IPS-15b (cell line): Measurements from ENCODE around the gene ERG28.
"Not testable (repeated sequence)": the region's sequence is repeated elsewhere in the genome, so short reads cannot be mapped to it uniquely, and the experiment has no call there.

ENCODE experiments used
- H3K27me3 ChIP-seq: one replicate; pipeline ENCODE4 v1.6.1; 2013; ENCODE audit warnings: low read length; ENCODE audit not compliant: control insufficient read depth, insufficient read depth
- H3K36me3 ChIP-seq: one replicate; pipeline ENCODE4 v1.6.1; 2013; ENCODE audit warnings: low read length; ENCODE audit not compliant: control insufficient read depth, insufficient read depth
- H3K4me1 ChIP-seq: one replicate; pipeline ENCODE4 v1.6.1; 2013; ENCODE audit warnings: mild to moderate bottlenecking, low read length; ENCODE audit not compliant: control insufficient read depth, insufficient read depth
- H3K4me3 ChIP-seq: one replicate; pipeline ENCODE4 v1.5.1; 2013; ENCODE audit warnings: low read depth, low read length
- H3K9ac ChIP-seq: one replicate; pipeline ENCODE4 v1.6.1; 2013; ENCODE audit warnings: low read depth, mild to moderate bottlenecking, low read length
- H3K9me3 ChIP-seq: one replicate; pipeline ENCODE4 v1.6.1; 2013; ENCODE audit warnings: mild to moderate bottlenecking, low read length; ENCODE audit not compliant: control insufficient read depth, insufficient read depth

ERG28 gene

GRCh38 chr14:75614179-75614578, 46.5 kb downstream of the ERG28 start:
- no peaks in the 10 kb centered on the region for H3K4me1 ChIP-seq

GRCh38 chr14:75612157-75612556, 48.5 kb downstream of the ERG28 start:
- Histone ChIP-seq H3K9me3 (no peaks in the 10 kb centered on the region), H3K36me3 (no peaks in the 10 kb centered on the region), H3K9ac (no peak overlapping the region), H3K4me1 (no peaks in the 10 kb centered on the region), H3K27me3 (no peaks in the 10 kb centered on the region), H3K4me3 (no peak overlapping the region)

More at GRCh38 chr14:75614179-75614578, 46.5 kb downstream of the ERG28 start:
- Histone ChIP-seq H3K36me3 (no peaks in the 10 kb centered on the region), H3K4me3 (no peak overlapping the region), H3K9ac (no peak overlapping the region), H3K27me3 (no peaks in the 10 kb centered on the region), H3K9me3 (no peaks in the 10 kb centered on the region)

- Histone ChIP-seq H3K4me1 (no peaks in the 10 kb centered on the region), H3K9ac (no peak overlapping the region), H3K36me3 (no peaks in the 10 kb centered on the region), H3K9me3 (no peaks in the 10 kb centered on the region), H3K27me3 (no peaks in the 10 kb centered on the region), H3K4me3 (no peak overlapping the region)
Measured at GRCh38 chr14:75610834-75611233, 49.8 kb downstream of the ERG28 start.

- no peaks in the 10 kb centered on the region for H3K4me1 ChIP-seq
- H3K4me3 ChIP-seq, result no peak overlapping the region
- H3K36me3 ChIP-seq, result no peaks in the 10 kb centered on the region
- no peak overlapping the region for H3K9ac ChIP-seq
- no peaks in the 10 kb centered on the region for H3K9me3 ChIP-seq
- no peaks in the 10 kb centered on the region for H3K27me3 ChIP-seq
Measured at GRCh38 chr14:75609606-75610475, 50.8 kb downstream of the ERG28 start.

GRCh38 chr14:75609116-75609515, 51.6 kb downstream of the ERG28 start:
- Histone ChIP-seq H3K9ac (no peak overlapping the region), H3K9me3 (no peaks in the 10 kb centered on the region), H3K4me3 (no peak overlapping the region), H3K4me1 (no peaks in the 10 kb centered on the region), H3K27me3 (no peaks in the 10 kb centered on the region), H3K36me3 (no peaks in the 10 kb centered on the region)

GRCh38 chr14:75607842-75608640, 52.6 kb downstream of the ERG28 start:
- Histone ChIP-seq H3K27me3 (no peaks in the 10 kb centered on the region), H3K9ac (no peak overlapping the region), H3K4me3 (no peak overlapping the region), H3K36me3 (no peaks in the 10 kb centered on the region), H3K9me3 (no peaks in the 10 kb centered on the region), H3K4me1 (no peaks in the 10 kb centered on the region)

GRCh38 chr14:75607044-75607443, 53.6 kb downstream of the ERG28 start:
- H3K36me3 ChIP-seq, result no peaks in the 10 kb centered on the region
- no peaks in the 10 kb centered on the region for H3K9me3 ChIP-seq
- no peaks in the 10 kb centered on the region for H3K27me3 ChIP-seq
- no peak overlapping the region for H3K9ac ChIP-seq
- no peak overlapping the region for H3K4me3 ChIP-seq
- peaks cover 3% of the 10 kb centered on the region for H3K4me1 ChIP-seq

- no peak overlapping the region for H3K4me3 ChIP-seq
- H3K9me3 ChIP-seq, result no peaks in the 10 kb centered on the region
- H3K4me1 ChIP-seq, result peaks cover 3% of the 10 kb centered on the region
- no peaks in the 10 kb centered on the region for H3K27me3 ChIP-seq
- H3K36me3 ChIP-seq, result no peaks in the 10 kb centered on the region
- no peak overlapping the region for H3K9ac ChIP-seq
Measured at GRCh38 chr14:75605916-75606315, 54.8 kb downstream of the ERG28 start.

- H3K4me3 ChIP-seq, result no peak overlapping the region
- peaks cover 3% of the 10 kb centered on the region for H3K4me1 ChIP-seq
- H3K9ac ChIP-seq, result no peak overlapping the region
Measured at GRCh38 chr14:75604979-75605851, 55.5 kb downstream of the ERG28 start.

GRCh38 chr14:75602503-75602902, 58.2 kb downstream of the ERG28 start:
- Histone ChIP-seq H3K4me3 (no peak overlapping the region), H3K4me1 (peaks cover 3% of the 10 kb centered on the region), H3K9ac (no peak overlapping the region), H3K27me3 (no peaks in the 10 kb centered on the region), H3K36me3 (no peaks in the 10 kb centered on the region), H3K9me3 (no peaks in the 10 kb centered on the region)

More at GRCh38 chr14:75604979-75605851, 55.5 kb downstream of the ERG28 start:
- no peaks in the 10 kb centered on the region for H3K36me3 ChIP-seq
- H3K27me3 ChIP-seq, result no peaks in the 10 kb centered on the region
- no peaks in the 10 kb centered on the region for H3K9me3 ChIP-seq

- not testable (repeated sequence) for H3K36me3 ChIP-seq, H3K4me1 ChIP-seq, H3K9me3 ChIP-seq, H3K9ac ChIP-seq, H3K4me3 ChIP-seq, H3K27me3 ChIP-seq
Measured at GRCh38 chr14:75601061-75601460, 59.6 kb downstream of the ERG28 start.
